ENCODE results near the gene MEGF11. TPM values are rescaled to one million over a fixed set of nuclear protein-coding genes. Genes with fewer than 3 reads are reported as not detected.

MEGF11 gene
- total RNA-seq, 2 donors from 2014 or later = not detected

DNA sequence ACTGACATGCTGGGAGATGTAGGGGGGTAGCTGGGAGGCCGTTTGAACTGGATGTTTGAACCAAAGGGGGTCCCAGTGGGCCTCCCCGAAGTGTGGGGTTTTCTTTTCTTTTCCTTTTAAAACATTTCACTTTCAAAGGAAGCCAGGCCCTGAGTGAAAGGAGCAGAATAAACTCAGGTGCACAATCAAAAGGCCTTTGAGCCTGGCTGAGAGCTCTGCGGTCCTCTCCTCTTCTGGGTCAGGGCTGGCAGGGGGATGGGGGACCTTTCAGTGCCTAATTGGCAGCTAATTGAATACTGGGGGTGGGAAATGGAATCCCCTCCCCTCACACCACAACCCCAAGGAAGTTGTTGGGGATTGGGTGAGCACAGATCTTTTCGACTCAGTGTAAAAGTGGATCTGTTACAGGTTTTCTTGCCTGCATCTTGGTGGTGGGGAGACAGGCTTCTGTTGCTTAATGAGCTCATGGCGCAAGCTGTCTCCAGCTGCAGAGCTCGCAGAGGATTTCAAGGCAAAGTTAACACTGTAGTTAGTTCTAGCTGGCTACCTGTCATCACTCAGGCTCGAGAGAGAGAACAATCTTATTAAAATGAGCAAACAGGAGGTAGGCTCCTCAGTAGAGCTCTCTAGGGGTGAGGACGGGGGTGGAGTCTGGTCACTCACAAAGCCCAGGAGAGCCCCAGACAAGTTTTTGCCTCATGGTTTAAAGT is 251.7 kb downstream of the MEGF11 start:
- no peak overlapping the region for H3K27ac ChIP-seq
- no peaks in the 10 kb centered on the region for H3K9me3 ChIP-seq
- H3K36me3 ChIP-seq = no peaks in the 10 kb centered on the region
- H3K4me1 ChIP-seq = no peaks in the 10 kb centered on the region
- DNase-seq = no peak
- TF ChIP-seq, protein P1, sequence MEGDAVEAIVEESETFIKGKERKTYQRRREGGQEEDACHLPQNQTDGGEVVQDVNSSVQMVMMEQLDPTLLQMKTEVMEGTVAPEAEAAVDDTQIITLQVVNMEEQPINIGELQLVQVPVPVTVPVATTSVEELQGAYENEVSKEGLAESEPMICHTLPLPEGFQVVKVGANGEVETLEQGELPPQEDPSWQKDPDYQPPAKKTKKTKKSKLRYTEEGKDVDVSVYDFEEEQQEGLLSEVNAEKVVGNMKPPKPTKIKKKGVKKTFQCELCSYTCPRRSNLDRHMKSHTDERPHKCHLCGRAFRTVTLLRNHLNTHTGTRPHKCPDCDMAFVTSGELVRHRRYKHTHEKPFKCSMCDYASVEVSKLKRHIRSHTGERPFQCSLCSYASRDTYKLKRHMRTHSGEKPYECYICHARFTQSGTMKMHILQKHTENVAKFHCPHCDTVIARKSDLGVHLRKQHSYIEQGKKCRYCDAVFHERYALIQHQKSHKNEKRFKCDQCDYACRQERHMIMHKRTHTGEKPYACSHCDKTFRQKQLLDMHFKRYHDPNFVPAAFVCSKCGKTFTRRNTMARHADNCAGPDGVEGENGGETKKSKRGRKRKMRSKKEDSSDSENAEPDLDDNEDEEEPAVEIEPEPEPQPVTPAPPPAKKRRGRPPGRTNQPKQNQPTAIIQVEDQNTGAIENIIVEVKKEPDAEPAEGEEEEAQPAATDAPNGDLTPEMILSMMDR (IDR thresholded peaks at IDR 0.05) = no peak
- H3K9ac ChIP-seq (ENCODE audit: low read depth in 2 of 2, low read length in 2 of 2) = no peak overlapping the region
- H3K27me3 ChIP-seq = no peaks in the 10 kb centered on the region
- intact Hi-C loops (cut with DNase I) = no loop called here
- H3K4me3 ChIP-seq = no peak overlapping the region

DNA sequence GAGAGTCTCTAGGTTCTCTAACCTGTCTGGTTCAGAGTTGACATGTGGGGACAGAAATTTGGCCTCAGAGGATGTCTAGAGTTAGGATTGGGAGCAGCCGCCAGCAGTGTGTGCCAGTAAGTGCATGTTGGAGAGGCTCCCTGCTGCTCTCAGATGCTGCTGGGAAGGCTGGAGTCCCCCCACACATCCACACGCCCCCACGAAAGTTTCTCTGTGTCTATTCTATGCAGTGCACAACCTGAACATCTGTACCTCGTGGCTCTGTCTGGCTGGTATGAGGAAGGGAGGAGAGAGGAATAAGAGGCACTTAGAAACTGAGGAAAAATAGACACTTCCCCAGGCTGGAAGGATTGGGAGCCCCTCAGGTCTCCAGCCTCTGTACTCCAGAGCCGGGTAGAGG is 252.5 kb downstream of the MEGF11 start:
- no peaks in the 10 kb centered on the region for H3K36me3 ChIP-seq
- H3K4me1 ChIP-seq = no peaks in the 10 kb centered on the region
- H3K9me3 ChIP-seq = no peaks in the 10 kb centered on the region
- no peaks in the 10 kb centered on the region for H3K27me3 ChIP-seq
- intact Hi-C loops (cut with DNase I) = no loop called here
- no peak for DNase-seq
- H3K9ac ChIP-seq (ENCODE audit: low read depth in 2 of 2, low read length in 2 of 2) = no peak overlapping the region
- TF ChIP-seq, protein P1 (IDR thresholded peaks at IDR 0.05) = no peak
- no peak overlapping the region for H3K27ac ChIP-seq
- H3K4me3 ChIP-seq = no peak overlapping the region

DNA sequence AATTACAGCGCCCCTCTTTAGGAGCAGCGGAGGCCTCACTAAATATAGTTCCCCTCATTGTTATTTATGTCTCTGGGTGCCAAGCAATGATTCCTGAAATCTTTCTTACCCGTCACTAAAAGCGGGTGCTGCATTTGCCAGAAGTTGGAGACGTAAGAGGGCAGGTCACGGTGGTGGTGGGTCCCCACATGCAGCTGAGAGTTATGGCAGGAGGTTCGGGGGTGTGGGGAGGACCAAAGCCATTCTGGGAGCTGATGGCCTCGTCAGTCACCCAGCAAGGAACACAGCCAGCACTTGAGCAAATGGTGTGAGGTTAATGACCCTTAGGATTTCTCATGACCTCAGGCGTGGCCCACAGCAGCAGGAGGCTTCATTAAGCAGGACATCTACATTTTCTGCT is 255.1 kb downstream of the MEGF11 start:
- Histone ChIP-seq H3K27me3 (no peaks in the 10 kb centered on the region), H3K9me3 (no peaks in the 10 kb centered on the region), H3K4me1 (no peaks in the 10 kb centered on the region), H3K36me3 (no peaks in the 10 kb centered on the region), H3K9ac (ENCODE audit: low read depth in 2 of 2, low read length in 2 of 2) (no peak overlapping the region), H3K27ac (no peak overlapping the region), H3K4me3 (no peak overlapping the region)
- TF ChIP-seq, protein P1 (IDR thresholded peaks at IDR 0.05) = no peak
- DNase-seq = no peak
- intact Hi-C loops (cut with DNase I) = no loop called here

- Histone ChIP-seq H3K36me3 (no peaks in the 10 kb centered on the region), H3K27ac (no peak overlapping the region), H3K9ac (ENCODE audit: low read depth in 2 of 2, low read length in 2 of 2) (no peak overlapping the region), H3K4me3 (no peak overlapping the region), H3K4me1 (no peaks in the 10 kb centered on the region), H3K9me3 (no peaks in the 10 kb centered on the region), H3K27me3 (no peaks in the 10 kb centered on the region)
- intact Hi-C loops (cut with DNase I) = no loop called here
- TF ChIP-seq, protein P1 (IDR thresholded peaks at IDR 0.05) = no peak
- no peak for DNase-seq
Observed at GRCh38 chr15:65996901-65997300, 256.6 kb downstream of the MEGF11 start.

DNA sequence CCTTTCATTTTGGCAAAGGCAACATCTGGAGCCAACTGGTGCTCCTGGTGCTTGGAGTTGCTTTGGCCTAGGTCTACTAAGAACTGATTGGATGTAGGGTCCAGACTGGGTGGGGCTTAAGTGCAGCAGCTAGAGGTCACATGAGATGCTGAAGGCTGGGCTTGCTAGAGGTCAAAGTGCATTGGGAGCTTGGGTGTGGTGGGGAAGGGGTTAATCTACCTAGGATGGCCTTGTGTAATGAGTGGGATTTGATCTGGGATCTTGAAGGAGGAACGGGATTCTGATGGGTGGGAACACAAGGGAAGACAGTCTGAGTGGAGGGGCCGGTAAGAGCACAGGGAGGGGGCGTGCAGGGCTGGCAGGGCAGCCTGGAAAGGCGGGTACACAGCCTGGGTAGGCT is 258.7 kb downstream of the MEGF11 start:
- Histone ChIP-seq H3K27me3 (no peaks in the 10 kb centered on the region), H3K9ac (ENCODE audit: low read depth in 2 of 2, low read length in 2 of 2) (no peak overlapping the region), H3K4me1 (no peaks in the 10 kb centered on the region), H3K9me3 (no peaks in the 10 kb centered on the region), H3K36me3 (no peaks in the 10 kb centered on the region), H3K27ac (no peak overlapping the region), H3K4me3 (no peak overlapping the region)
- DNase-seq = no peak
- intact Hi-C loops (cut with DNase I) = no loop called here
- TF ChIP-seq, protein P1 (IDR thresholded peaks at IDR 0.05) = no peak
